Mononuclear cell (primary cell): Measurements from ENCODE around the gene LRRC42. TPM values are rescaled to one million over a fixed set of nuclear protein-coding genes. Genes with fewer than 3 reads are reported as not detected.
"Not testable (repeated sequence)": the region's sequence is repeated elsewhere in the genome, so short reads cannot be mapped to it uniquely, and the experiment has no call there.

ENCODE experiments used
- H3K27me3 ChIP-seq: 2 replicates; pipeline ENCODE4 v1.6.0; 2011; ENCODE audit warnings: low read length, control low read depth; ENCODE audit not compliant: insufficient read depth
- H3K4me1 ChIP-seq: 2 replicates; pipeline ENCODE4 v1.5.1; 2011; ENCODE audit warnings: mild to moderate bottlenecking, low read length, control low read depth; ENCODE audit not compliant: insufficient read depth
- H3K4me3 ChIP-seq: 2 replicates; pipeline ENCODE4 v1.5.1; 2011; ENCODE audit warnings: mild to moderate bottlenecking, low read length, moderate library complexity
- H3K9me3 ChIP-seq: 2 replicates; pipeline ENCODE4 v1.5.1; 2011; ENCODE audit warnings: low read depth, mild to moderate bottlenecking, control low read depth, low read length
- total RNA-seq: library from RNA; depleted of rRNA; stranded (reverse); fragments of >200 nt; gene quantifications from one replicate; pipeline ENCODE4 v1.2.3, GENCODE V29; 2012

The LRRC42 gene
- total RNA-seq, 1 donor = 7.1 TPM

DNA sequence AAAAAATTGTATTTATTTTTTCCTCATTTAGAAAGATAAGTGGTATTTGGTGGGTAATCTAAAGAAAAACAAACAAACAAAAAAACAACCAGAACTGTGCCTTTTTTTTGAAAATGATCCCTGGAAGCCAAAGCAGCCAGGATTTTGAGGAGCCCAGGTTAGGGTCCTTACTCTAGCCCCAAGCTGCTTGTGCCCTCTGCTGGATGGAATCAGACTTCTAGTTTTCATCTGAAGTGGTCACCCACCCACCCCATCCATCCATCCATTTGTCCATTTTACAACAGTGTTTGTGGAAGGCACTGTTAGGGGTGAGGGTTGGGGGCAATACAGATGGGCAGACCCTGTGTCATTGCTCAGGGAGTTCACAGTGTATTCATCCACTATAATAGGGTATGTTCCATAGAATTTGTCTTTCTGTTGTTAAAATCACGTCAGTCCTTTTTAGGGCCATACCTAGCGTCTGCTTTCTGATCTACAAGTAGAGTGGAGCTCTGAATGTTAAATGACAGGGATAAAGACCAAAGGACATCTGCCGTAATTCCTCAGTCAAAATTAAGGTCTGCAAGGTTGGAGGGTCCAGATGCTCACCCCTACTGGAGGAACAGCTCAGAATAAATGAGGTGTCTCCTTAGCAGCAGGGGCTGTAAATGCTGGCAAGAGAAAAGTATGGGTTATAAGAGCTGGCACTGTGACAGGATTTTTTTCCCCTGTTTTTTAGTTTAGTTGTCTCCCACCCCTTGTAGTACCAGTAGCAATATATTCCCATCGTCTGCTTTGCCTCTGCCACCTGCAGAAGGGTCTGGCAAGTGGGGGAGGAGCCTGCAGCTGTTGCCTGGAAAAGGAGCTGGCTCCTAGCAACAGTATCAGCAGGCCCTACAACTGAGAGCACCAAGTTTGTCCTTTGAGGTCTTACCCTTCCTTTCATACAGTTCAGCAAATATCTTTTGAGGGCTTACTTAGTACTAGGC, 3.2 kb downstream of the LRRC42 start:
- peaks cover 15% of the 10 kb centered on the region for H3K4me1 ChIP-seq
- H3K27me3 ChIP-seq = no peaks in the 10 kb centered on the region
- no peak overlapping the region for H3K4me3 ChIP-seq
- H3K9me3 ChIP-seq = no peaks in the 10 kb centered on the region

DNA sequence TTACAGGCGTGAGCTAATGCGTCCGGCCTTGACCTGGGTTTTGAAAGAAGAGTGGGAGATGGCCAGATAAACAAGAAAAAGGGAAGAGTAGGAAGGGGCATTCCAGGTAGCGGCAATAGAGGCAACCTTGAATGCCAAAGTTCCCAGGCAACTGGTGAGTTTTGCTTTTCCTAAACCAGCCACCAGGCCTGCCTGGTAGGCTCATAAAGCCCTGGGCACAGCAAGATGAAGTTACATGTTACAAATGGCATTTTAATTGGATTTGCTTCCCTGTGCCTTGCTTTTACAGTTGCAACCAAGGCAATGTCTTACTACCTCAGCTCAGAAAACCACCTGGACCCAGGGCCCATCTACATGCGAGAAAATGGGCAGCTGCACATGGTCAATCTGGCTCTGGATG, 5.5 kb downstream of the LRRC42 start:
- peaks cover 12% of the 10 kb centered on the region for H3K4me1 ChIP-seq
- no peak overlapping the region for H3K4me3 ChIP-seq
- no peaks in the 10 kb centered on the region for H3K9me3 ChIP-seq
- H3K27me3 ChIP-seq = no peaks in the 10 kb centered on the region

DNA sequence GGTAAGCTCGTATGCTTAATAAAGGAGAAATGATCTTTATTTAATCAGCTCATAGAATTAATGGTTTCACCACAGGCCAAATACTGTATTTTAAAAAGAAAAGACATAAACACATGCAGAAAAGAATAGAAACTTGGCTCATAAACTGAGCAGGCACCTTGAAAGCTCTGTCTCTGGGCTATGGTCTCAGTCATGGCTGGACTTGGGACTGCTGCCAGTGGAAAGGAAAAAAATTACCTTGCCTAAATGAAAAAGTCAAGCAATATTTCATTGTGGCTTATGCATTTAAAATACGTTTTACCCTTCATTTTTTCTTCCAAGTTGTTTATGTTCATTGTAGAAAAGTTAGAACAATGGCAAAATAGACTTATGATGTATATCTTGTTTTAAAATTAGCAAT, 8.0 kb downstream of the LRRC42 start:
- Histone ChIP-seq H3K9me3 (no peaks in the 10 kb centered on the region), H3K4me1 (peaks cover 14% of the 10 kb centered on the region), H3K27me3 (no peaks in the 10 kb centered on the region), H3K4me3 (no peak overlapping the region)

DNA sequence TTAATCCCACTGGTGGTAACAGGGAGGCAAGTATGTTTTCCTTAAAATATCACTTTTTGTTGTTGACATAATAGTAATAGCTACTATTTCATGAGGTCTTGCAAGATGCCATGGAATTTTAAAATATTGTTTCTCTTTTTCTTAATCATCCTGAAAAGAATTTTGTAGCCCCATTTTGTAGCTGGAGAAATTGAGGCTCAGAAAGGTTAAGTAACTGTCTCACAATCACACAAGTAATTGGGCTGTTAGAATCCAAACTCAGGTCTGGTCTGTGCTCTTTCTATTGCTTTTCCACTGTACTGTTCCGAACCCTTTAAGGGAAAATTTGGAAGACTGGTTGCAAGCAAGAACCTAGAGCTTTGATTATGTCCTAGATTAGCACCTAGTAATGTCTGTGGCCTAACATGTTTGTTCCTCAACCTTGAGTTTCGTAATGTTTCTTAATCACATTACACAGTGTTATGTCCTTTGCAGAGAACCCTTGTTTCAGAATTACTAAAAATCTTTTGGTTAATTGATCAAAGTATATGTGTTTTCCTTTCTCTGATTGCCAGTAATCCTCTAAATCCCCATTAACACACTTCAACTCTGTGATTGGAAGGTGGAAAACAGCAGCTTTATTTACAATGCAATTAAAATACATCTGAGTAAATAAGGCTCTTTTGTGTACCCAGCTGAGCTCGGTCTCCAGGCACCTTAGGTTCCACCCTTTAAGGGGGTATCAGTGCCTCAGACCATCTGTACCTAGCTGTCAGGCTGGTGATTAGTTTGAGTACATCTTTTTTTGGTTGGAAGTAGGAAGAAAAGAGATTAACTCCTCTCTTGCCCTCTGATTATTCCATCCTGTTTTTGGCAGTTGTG, 10.4 kb downstream of the LRRC42 start:
- Histone ChIP-seq H3K4me1 (peaks cover 14% of the 10 kb centered on the region), H3K27me3 (no peaks in the 10 kb centered on the region), H3K4me3 (no peak overlapping the region), H3K9me3 (no peaks in the 10 kb centered on the region)

DNA sequence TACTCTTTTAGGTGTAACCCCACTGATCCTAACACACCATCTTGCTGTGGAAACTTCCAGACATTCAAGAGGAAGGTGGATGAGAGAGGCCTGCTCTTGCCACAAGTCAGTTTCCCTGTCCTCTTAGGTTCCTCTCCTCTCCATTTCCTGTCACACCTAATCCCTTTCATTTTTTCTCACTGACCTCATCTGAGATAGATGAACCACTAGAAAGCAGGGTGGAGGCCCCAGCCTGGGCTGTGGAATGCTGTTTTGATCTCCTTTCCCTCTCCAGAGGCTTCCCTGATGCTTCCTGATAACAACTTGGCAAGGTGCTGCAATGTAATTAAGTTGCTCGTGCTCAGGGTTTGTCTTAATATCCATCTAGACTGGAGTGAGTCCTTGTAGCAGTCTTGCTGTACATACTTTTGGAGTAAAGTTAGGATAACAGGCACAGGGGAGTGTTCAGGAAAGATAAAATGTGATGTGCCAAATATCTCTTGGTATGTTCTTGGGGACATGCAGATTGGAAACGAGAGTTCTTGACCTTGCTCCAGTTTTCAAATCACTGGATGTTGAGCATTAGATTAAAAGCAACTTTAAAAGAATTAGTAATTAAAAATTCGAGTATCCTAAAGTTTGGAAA, 11.2 kb downstream of the LRRC42 start:
- no peaks in the 10 kb centered on the region for H3K9me3 ChIP-seq
- H3K4me3 ChIP-seq = no peak overlapping the region
- peaks cover 14% of the 10 kb centered on the region for H3K4me1 ChIP-seq
- no peaks in the 10 kb centered on the region for H3K27me3 ChIP-seq

DNA sequence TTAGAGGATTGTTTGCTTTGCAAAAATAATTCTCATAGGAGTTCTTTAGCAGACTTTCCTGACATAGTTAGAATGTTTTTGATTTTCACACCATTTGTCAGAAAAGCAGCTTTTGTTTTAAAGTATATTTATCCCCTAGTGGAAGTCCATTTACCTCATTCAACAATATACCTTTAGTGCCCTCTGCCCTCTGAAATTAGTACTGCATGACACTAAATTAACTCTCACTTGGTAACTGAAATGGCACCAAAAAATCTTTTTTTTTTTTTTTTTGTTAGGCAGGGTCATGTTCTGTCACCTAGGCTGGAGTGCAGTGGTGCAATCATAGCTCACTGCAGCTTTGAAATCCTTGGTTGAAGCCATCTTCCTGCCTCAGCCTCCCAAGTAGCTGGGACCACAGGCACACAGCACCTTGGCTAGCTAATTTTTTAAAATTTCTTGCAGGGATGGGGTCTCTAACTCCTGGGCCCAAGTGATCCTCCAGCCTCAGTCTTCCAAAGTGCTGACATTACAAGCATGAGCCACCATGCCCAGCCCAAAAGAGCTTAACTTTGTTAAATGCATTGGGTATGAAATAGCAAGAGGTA, 13.6 kb downstream of the LRRC42 start:
- H3K9me3 ChIP-seq = no peaks in the 10 kb centered on the region
- H3K27me3 ChIP-seq = no peaks in the 10 kb centered on the region
- H3K4me3 ChIP-seq = no peak overlapping the region

DNA sequence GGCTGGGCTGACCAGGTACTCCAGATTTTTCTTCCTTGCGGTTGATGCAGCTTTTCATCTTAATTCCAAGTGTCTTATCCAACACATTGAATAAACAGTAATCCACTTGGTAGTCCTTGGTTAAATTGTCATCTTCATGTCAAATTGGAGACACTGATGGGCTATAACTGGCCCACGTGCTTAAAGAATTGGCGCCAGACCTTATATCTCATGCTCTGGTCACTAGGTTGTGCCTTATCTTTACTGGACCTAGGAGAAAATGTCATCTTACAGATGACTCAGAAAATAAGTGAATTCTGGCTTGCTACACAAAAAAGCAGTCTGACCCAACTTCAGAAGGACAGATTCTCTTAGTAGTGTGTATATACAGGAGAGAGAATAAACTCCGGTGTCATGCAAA, 16.2 kb downstream of the LRRC42 start:
- H3K4me1 ChIP-seq = peaks cover under 1% of the 10 kb centered on the region
- H3K9me3 ChIP-seq = no peaks in the 10 kb centered on the region
- H3K27me3 ChIP-seq = no peaks in the 10 kb centered on the region
- no peak overlapping the region for H3K4me3 ChIP-seq

More for the DNA sequence above, 13.6 kb downstream of the LRRC42 start:
- H3K4me1 ChIP-seq = peaks cover 14% of the 10 kb centered on the region

DNA sequence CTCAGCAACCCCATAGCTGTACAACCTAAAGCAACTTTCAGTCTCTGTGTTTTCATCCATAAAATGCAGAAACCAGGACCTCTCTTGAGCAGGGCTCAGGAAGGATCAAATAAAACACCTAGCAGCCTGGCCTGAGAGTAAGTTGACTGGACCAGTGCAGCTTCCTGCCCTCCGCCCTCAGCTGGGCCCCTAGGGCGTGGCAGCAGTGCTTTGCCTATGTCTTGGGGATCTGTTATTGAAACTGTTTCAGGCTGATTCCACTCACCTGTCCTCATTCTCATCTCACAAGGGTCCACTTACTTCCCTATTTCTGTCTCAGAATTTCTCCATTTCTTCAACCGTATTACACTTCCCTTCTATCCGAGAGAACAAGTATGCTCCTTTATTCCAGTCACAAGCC, 17.3 kb downstream of the LRRC42 start:
- H3K9me3 ChIP-seq = no peaks in the 10 kb centered on the region
- no peaks in the 10 kb centered on the region for H3K4me1 ChIP-seq
- H3K27me3 ChIP-seq = no peaks in the 10 kb centered on the region
- H3K4me3 ChIP-seq = no peak overlapping the region

DNA sequence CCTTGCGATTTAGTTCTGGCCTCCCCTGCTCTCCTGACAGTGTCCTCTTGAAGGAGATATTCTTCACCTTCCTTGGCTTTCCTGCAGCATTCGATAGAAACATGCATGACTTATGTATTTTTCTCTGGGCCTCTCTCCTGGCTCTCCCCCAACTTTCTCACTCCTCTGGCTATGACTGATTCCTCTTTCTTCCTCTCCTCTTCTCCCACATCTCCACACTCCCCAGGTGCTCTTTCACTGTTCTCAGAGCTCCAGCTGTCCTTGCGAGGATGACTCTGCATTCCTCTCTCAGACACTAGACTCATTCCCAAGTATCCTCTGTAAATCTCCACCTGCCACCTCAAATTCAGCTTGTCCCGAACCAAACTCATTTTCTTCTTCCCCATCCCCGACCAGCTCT, 18.0 kb downstream of the LRRC42 start:
- Histone ChIP-seq H3K4me1 (no peaks in the 10 kb centered on the region), H3K9me3 (no peaks in the 10 kb centered on the region), H3K27me3 (no peaks in the 10 kb centered on the region), H3K4me3 (no peak overlapping the region)

DNA sequence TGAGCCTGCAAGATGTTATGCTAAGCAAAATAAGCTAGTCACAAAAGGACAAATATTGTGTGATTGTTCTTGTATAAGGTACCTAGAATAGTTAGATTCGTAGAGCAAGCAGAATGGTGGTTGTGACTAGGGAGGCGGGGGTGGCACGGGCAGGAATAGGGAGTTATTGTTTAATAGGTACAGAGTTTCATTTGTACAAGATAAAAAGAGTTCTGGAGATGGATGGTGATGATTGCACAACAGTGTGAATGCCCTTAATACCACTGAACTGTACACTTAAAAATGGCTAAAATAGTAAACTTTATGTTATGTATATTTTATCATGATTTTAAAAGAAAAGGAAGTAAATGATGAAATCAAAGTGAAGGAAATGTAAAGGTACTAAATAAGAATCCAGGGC, 20.6 kb downstream of the LRRC42 start:
- H3K27me3 ChIP-seq = no peaks in the 10 kb centered on the region
- no peak overlapping the region for H3K4me3 ChIP-seq
- no peaks in the 10 kb centered on the region for H3K4me1 ChIP-seq
- H3K9me3 ChIP-seq = no peaks in the 10 kb centered on the region

DNA sequence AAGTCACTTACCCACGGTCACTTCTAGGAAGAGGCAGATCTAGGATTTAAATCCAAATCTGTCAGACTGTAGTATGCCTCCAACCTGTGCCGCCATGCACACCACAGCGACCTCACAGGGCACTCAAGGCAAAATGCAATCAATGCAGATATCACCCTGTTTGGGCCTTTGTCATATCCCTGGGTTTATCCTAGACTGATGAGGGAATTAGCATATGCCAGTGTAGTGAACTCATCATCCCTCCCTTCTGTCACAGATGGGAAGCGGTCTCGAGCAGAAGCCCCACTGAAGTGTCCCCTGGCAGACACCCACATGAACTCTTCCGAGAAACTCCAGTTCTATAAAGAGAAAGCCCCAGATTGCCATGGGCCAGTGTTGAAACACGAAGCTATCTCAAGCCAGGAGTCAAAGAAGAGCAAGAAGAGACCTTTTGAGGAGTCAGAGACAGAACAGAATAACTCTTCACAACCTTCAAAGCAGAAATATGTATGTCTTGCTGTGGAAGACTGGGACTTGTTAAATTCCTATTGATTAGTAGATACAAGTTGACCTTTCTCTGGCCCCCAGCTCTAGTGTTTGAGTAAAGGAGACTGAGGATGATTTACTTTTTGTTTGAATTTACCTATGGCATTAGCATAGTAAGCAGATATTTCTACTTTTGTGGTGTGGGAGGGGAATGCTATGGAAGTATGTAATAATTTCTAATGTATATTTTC, 21.4 kb downstream of the LRRC42 start:
- Histone ChIP-seq H3K4me1 (no peaks in the 10 kb centered on the region), H3K27me3 (no peaks in the 10 kb centered on the region), H3K9me3 (no peaks in the 10 kb centered on the region), H3K4me3 (no peak overlapping the region)

DNA sequence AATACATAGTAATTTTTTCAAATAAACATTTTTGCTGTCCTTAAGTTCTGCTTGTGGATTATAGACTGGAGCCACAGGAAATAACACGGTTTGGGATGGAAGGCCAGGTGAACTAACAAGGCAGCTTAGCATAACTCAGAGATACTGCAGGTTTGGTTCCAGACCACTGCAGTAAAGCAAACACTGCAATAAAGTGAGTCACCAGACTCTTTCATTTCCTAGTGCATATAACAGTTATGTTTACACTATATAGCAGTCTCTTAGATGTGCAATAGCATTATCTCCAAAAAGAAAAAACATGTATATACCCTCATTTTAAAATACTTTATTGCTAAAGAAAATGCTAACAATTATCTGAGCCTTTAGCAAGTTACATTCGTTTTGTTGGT, 22.0 kb downstream of the LRRC42 start:
- Histone ChIP-seq H3K27me3 (no peaks in the 10 kb centered on the region), H3K9me3 (no peaks in the 10 kb centered on the region), H3K4me1 (no peaks in the 10 kb centered on the region), H3K4me3 (no peak overlapping the region)

DNA sequence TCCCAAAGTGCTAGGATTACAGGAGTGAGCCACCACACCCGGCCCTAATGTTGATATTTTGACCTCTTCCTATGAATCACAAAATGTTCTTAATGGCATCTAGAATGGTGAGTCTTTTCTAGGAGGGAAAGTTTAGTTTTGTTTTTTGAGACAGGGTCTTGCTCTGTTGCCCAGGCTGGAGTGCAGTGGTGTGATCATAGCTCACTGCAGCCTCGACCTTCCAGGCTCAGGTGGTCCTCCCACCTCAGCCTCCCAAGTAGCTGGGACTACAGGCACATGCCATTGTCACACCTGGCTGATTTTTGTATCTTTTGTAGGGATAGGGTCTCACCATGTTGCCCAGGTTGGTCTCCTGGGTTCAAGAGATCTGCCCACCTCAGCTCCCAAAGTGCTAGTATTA, 23.2 kb downstream of the LRRC42 start:
- H3K9me3 ChIP-seq = not testable (repeated sequence)

DNA sequence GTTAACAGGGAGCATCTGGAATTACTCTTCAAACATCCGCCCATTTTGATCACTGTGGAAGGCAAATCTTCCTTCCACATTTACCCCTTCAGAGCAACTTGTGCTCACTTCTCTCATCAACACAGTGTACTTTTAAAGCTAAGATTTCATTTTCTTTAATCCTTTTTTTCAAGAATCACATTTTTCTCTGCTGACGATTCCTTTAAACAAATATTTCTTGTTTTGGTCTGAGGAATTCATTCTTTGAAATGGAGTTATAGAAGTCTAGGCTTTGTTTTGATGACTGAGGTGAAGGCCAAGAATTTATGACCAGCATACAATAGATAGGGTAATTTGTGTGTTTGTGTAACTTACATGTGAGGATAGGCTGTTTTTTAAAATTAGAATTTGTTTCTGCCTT, 25.6 kb downstream of the LRRC42 start:
- Histone ChIP-seq H3K27me3 (no peaks in the 10 kb centered on the region), H3K4me1 (no peaks in the 10 kb centered on the region), H3K9me3 (no peaks in the 10 kb centered on the region), H3K4me3 (no peak overlapping the region)

More for the DNA sequence above, 23.2 kb downstream of the LRRC42 start:
- H3K27me3 ChIP-seq, H3K4me3 ChIP-seq, H3K4me1 ChIP-seq: not testable (repeated sequence)
